GM19463 (cell line): ENCODE results near the gene OPCML.

Experiments
- ATAC-seq: cut with Tn5 transposase; IDR thresholded peaks from one replicate; pipeline ENCODE4 v1.9.1; 2021; ENCODE audit warnings: mild to moderate bottlenecking, moderate library complexity; ENCODE audit not compliant: unreplicated experiment

Gene OPCML

GRCh38 chr11:132999031-132999430, 533.3 kb downstream of the OPCML start:
- ATAC-seq: no peak

GRCh38 chr11:132997396-132997795, 534.9 kb downstream of the OPCML start:
- ATAC-seq: no peak

GRCh38 chr11:132994966-132995365, 537.3 kb downstream of the OPCML start:
- ATAC-seq: no peak

GRCh38 chr11:132993991-132994502, 538.3 kb downstream of the OPCML start:
- no peak for ATAC-seq

GRCh38 chr11:132992838-132993631, 539.3 kb downstream of the OPCML start:
- no peak for ATAC-seq

GRCh38 chr11:132988411-132988810, 543.9 kb downstream of the OPCML start:
- ATAC-seq: no peak

- ATAC-seq: no peak
Observed at GRCh38 chr11:132987936-132988335, 544.4 kb downstream of the OPCML start.

GRCh38 chr11:132983641-132983978, 548.7 kb downstream of the OPCML start:
- ATAC-seq: no peak

GRCh38 chr11:132982772-132983640, 549.3 kb downstream of the OPCML start:
- no peak for ATAC-seq

- no peak for ATAC-seq
Observed at GRCh38 chr11:132981131-132981956, 551.0 kb downstream of the OPCML start.

GRCh38 chr11:132980670-132981069, 551.6 kb downstream of the OPCML start:
- no peak for ATAC-seq

- no peak for ATAC-seq
Observed at GRCh38 chr11:132977746-132978145, 554.6 kb downstream of the OPCML start.

GRCh38 chr11:132977241-132977640, 555.1 kb downstream of the OPCML start:
- ATAC-seq: no peak

GRCh38 chr11:132976115-132976514, 556.2 kb downstream of the OPCML start:
- ATAC-seq: no peak

- no peak for ATAC-seq
Observed at GRCh38 chr11:132973686-132974085, 558.6 kb downstream of the OPCML start.

GRCh38 chr11:132972565-132972964, 559.7 kb downstream of the OPCML start:
- no peak for ATAC-seq

GRCh38 chr11:132971351-132971750, 561.0 kb downstream of the OPCML start:
- no peak for ATAC-seq

- ATAC-seq: no peak
Observed at GRCh38 chr11:132969892-132970291, 562.4 kb downstream of the OPCML start.

GRCh38 chr11:132962041-132962440, 570.3 kb downstream of the OPCML start:
- no peak for ATAC-seq

- ATAC-seq: no peak
Observed at GRCh38 chr11:132961453-132961852, 570.8 kb downstream of the OPCML start.
